Measurements from ENCODE around the gene MTMR3. TPM values are rescaled to one million over a fixed set of nuclear protein-coding genes. Genes with fewer than 3 reads are reported as not detected.

The MTMR3 gene
- total and polyA plus RNA-seq, 3 experiments from 2014 or later = 19.7 to 22.5 (median 20.6) TPM

DNA sequence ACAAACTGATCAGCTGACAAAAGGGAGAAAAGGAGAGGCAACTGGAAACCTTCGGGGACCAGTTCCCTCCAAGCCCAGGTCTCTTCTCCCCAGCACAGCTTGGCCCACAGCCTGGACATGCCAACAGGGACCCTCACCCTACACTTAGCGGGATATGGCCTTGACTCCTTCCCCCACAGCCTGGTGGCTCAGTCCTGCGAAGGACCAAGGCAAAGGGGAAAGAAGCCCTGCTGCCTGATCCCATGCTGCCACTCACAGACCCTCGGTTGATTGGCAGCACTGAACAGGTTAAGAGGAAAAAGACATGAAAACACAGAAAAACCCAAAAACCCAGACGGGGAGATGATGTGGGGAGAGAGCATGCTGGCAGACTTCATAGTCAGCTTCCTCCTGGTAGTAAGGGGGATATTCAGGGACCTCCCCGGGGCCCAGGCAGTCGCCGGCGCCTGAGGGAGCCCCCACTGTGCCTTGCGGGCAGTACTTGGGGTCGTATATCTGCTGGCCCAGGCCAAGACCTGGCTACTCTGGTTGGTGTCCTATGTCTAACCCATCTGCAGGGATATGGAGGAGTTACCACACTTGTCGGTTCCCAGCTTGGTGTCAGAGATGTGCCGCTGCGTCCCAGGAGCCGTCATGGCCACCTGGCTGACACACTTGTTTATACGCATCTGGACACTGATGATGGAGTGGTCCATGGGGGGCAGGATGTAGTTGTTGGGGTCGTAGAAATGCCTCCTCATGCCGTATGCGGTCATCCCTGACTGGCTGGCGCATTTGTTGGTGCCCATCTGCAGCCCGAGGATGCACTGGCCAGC lies 163.1 kb downstream of the MTMR3 start:
- Histone ChIP-seq H3K36me3 (ENCODE audit: insufficient read depth, low read length) (no peaks in the 10 kb centered on the region), H3K4me1 (ENCODE audit: insufficient read depth, low read length) (peaks cover 10% of the 10 kb centered on the region), H3K27ac (ENCODE audit: low read depth, low read length) (no peak overlapping the region), H3K4me3 (ENCODE audit: low read length) (no peak overlapping the region), H3K9me3 (ENCODE audit: low read length) (no peaks in the 10 kb centered on the region), H3K27me3 (ENCODE audit: insufficient read depth, low read length, poor library complexity, severe bottlenecking) (peaks cover 2% of the 10 kb centered on the region)
- Mint-ChIP-seq H3K4me1 (peaks cover 9 to 16% (median 10%) of the 10 kb centered on the region in 3 donors), H3K27ac (peak overlapping the region in 1 of 8 donors; percentile 42), H3K27me3 (peaks cover 9 to 24% of the 10 kb centered on the region in 2 donors), H3K4me3 (no peak overlapping the region), H3K36me3 (peaks cover 0 to 5% (median 0%) of the 10 kb centered on the region in 3 donors), H3K9me3 (no peaks in the 10 kb centered on the region)
- POLR2A ChIA-PET = no interaction called here
- DNase-seq = no peak
- CTCF ChIA-PET = interaction anchor here (1.1 to 1.2 kb wide), 2 partner anchors 40 to 42 kb away, joined by 3 read pairs; no protein-coding TSS in a partner anchor

DNA sequence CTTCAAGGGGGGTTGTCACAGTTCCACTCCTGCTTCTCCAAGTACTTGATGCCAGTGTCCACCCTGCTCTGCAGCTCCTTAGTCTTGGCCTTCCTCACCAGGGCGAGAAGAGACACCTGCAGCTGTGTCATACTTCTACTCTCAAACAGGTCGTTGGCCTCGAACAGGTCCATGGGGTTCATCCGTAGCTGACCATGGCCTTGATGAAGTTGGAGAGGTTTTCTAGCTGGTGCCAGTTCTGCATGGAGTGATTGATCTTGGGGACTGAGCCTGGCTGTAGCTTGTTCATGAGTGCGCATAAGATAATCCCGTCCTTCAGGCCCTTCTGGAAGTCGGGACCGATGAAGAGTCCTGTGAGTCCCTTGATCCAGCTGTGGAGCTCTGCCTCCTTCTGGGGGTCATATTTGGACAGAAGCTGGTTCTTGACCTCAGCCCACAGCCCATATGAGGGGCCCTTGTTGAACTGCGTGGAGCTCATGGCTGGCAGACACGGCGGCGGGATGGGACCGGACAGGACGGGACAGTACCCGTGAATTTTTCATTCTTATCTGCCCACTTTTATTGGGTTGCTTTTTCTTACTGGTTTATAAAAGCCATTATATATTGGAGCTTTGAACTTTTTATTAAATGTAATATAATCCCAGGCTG lies 163.9 kb downstream of the MTMR3 start:
- H3K4me3 Mint-ChIP-seq = peak overlapping the region in 6 of 7 donors; percentile 8 to 61 (median 39)
- no peak overlapping the region for H3K27ac ChIP-seq (ENCODE audit: low read depth, low read length)
- ChIA-PET POLR2A (no interaction called here), CTCF (interaction anchor here (1.1 to 1.2 kb wide), 2 partner anchors 41 to 42 kb away, joined by 3 read pairs; no protein-coding TSS in a partner anchor)
- no peaks in the 10 kb centered on the region for H3K27me3 ChIP-seq (ENCODE audit: insufficient read depth, low read length, poor library complexity, severe bottlenecking)
- no peaks in the 10 kb centered on the region for H3K9me3 Mint-ChIP-seq
- H3K4me1 ChIP-seq (ENCODE audit: insufficient read depth, low read length) = peaks cover 10% of the 10 kb centered on the region
- peaks cover 5 to 21% of the 10 kb centered on the region in 2 donors for H3K27me3 Mint-ChIP-seq
- H3K9me3 ChIP-seq (ENCODE audit: low read length) = no peaks in the 10 kb centered on the region
- H3K4me3 ChIP-seq (ENCODE audit: low read length) = peak overlapping the region; percentile 24
- H3K36me3 ChIP-seq (ENCODE audit: insufficient read depth, low read length) = no peaks in the 10 kb centered on the region
- H3K4me1 Mint-ChIP-seq = peaks cover 9 to 16% (median 10%) of the 10 kb centered on the region in 3 donors
- DNase-seq = no peak
- H3K27ac Mint-ChIP-seq = peak overlapping the region in 4 of 8 donors; percentile 7 to 77 (median 42)
- peaks cover 0 to 5% (median 0%) of the 10 kb centered on the region in 3 donors for H3K36me3 Mint-ChIP-seq

DNA sequence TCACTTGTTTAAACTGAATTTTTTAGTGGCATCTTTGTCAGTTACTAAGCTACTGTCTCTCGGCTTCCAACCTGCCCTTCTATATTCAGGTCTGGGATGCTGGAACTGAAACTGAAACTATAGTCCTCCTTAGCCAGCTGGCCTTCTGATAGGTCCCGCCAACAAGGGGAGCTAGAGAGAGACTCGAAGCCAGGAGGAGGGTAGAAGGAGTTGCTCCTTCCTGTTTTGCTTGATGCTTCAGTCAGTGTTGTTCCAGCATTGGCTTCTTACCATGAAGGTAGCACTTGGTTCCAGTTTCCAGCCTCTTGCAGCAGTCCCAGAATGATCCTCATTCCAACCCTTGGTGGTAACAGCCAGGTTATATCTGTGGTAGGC lies 164.4 kb downstream of the MTMR3 start:
- H3K27me3 ChIP-seq (ENCODE audit: insufficient read depth, low read length, poor library complexity, severe bottlenecking) = no peaks in the 10 kb centered on the region
- CTCF ChIA-PET = interaction anchor here (1.1 to 1.2 kb wide), 2 partner anchors 42 to 43 kb away, joined by 3 read pairs; no protein-coding TSS in a partner anchor
- H3K36me3 Mint-ChIP-seq = peaks cover 0 to 5% (median 0%) of the 10 kb centered on the region in 3 donors
- H3K36me3 ChIP-seq (ENCODE audit: insufficient read depth, low read length) = no peaks in the 10 kb centered on the region
- peak in 2 of 5 donors; percentile 24 to 28 for DNase-seq
- peaks cover 3 to 21% of the 10 kb centered on the region in 2 donors for H3K27me3 Mint-ChIP-seq
- peak overlapping the region in 5 of 8 donors; percentile 9 to 77 (median 64) for H3K27ac Mint-ChIP-seq
- peaks cover 9 to 16% (median 10%) of the 10 kb centered on the region in 3 donors for H3K4me1 Mint-ChIP-seq
- POLR2A ChIA-PET = no interaction called here
- peak overlapping the region; percentile 24 for H3K4me3 ChIP-seq (ENCODE audit: low read length)
- no peaks in the 10 kb centered on the region for H3K9me3 Mint-ChIP-seq
- peaks cover 10% of the 10 kb centered on the region for H3K4me1 ChIP-seq (ENCODE audit: insufficient read depth, low read length)
- H3K4me3 Mint-ChIP-seq = peak overlapping the region in 6 of 7 donors; percentile 8 to 61 (median 39)
- no peak overlapping the region for H3K27ac ChIP-seq (ENCODE audit: low read depth, low read length)
- H3K9me3 ChIP-seq (ENCODE audit: low read length) = no peaks in the 10 kb centered on the region

GRCh38 chr22:30048681-30049080 lies 165.7 kb downstream of the MTMR3 start:
- no peak overlapping the region for H3K4me3 ChIP-seq (ENCODE audit: low read length)
- Mint-ChIP-seq H3K27ac (no peak overlapping the region), H3K36me3 (peaks cover 0 to 8% (median 0%) of the 10 kb centered on the region in 3 donors), H3K4me1 (peaks cover 9 to 16% (median 10%) of the 10 kb centered on the region in 3 donors), H3K4me3 (no peak overlapping the region), H3K9me3 (no peaks in the 10 kb centered on the region), H3K27me3 (peaks cover 3 to 15% of the 10 kb centered on the region in 2 donors)
- no peaks in the 10 kb centered on the region for H3K36me3 ChIP-seq (ENCODE audit: insufficient read depth, low read length)
- H3K27me3 ChIP-seq (ENCODE audit: insufficient read depth, low read length, poor library complexity, severe bottlenecking) = no peaks in the 10 kb centered on the region
- no peak overlapping the region for H3K27ac ChIP-seq (ENCODE audit: low read depth, low read length)
- peaks cover 10% of the 10 kb centered on the region for H3K4me1 ChIP-seq (ENCODE audit: insufficient read depth, low read length)
- ChIA-PET POLR2A (no interaction called here), CTCF (no interaction called here)
- no peak for DNase-seq
- H3K9me3 ChIP-seq (ENCODE audit: low read length) = no peaks in the 10 kb centered on the region

DNA sequence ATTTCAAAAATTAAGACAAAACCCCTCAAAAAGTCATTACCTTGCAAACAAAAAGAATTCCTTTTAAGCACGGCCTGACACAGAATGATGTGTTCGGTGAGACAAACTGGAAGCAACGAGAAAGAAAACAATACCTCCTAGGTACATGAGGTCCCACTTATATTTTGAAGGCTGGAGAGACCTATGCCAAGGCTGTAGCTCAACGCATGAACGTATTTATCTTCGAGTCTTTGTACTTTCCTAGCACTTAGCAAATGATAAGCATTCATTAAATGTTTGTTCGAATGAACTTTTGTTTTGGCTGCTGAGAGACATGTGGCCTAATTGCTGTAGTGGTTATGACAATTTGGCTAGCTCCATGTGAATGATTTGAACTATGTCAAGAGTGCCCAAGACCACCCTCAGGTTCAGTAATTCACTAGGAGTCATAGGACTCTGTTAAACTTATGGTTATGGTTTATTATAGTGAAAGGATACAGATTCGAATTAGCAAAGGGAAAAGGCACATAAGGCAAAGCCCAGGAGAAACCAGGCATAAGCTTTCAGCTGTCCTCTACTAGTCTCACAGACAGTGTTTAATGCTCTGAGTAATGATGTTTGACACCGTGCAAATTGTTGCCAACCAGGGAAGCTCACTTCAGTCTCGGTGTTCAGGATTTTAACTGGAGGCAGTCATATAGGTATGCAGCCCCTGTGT lies 171.2 kb downstream of the MTMR3 start:
- Mint-ChIP-seq H3K27me3 (peaks cover 3 to 15% of the 10 kb centered on the region in 2 donors), H3K27ac (no peak overlapping the region), H3K4me1 (no peaks in the 10 kb centered on the region), H3K9me3 (peaks cover 5 to 20% (median 17%) of the 10 kb centered on the region in 5 donors), H3K4me3 (no peak overlapping the region), H3K36me3 (peaks cover 2 to 19% (median 2%) of the 10 kb centered on the region in 3 donors)
- DNase-seq = no peak
- Histone ChIP-seq H3K27ac (ENCODE audit: low read depth, low read length) (no peak overlapping the region), H3K36me3 (ENCODE audit: insufficient read depth, low read length) (no peaks in the 10 kb centered on the region), H3K9me3 (ENCODE audit: low read length) (no peaks in the 10 kb centered on the region), H3K4me1 (ENCODE audit: insufficient read depth, low read length) (no peaks in the 10 kb centered on the region), H3K27me3 (ENCODE audit: insufficient read depth, low read length, poor library complexity, severe bottlenecking) (no peaks in the 10 kb centered on the region), H3K4me3 (ENCODE audit: low read length) (no peak overlapping the region)
- ChIA-PET POLR2A (no interaction called here), CTCF (no interaction called here)

DNA sequence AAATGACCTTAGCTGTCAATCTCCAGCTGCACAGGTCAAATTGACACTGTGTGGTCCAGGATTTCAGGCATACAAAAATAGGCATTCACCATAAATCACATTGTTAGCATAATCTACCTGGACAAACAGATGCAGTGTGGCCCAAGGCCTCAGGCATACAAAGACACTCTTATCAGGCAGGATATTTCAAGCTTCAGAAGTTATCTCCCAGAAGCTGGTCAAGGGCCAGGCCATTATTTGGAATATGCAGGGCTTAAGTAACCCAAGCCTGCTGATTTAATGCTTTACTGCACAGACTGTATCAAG lies 171.7 kb downstream of the MTMR3 start:
- ChIA-PET CTCF (no interaction called here), POLR2A (interaction anchor here (0.6 kb wide), 1 partner anchor 640 kb away, joined by 3 read pairs; no protein-coding TSS in a partner anchor)
- no peak overlapping the region for H3K4me3 Mint-ChIP-seq
- H3K9me3 Mint-ChIP-seq = peaks cover 5 to 23% (median 19%) of the 10 kb centered on the region in 5 donors
- no peak overlapping the region for H3K27ac Mint-ChIP-seq
- peaks cover 3 to 19% of the 10 kb centered on the region in 2 donors for H3K27me3 Mint-ChIP-seq
- Histone ChIP-seq H3K4me3 (ENCODE audit: low read length) (no peak overlapping the region), H3K27me3 (ENCODE audit: insufficient read depth, low read length, poor library complexity, severe bottlenecking) (no peaks in the 10 kb centered on the region), H3K27ac (ENCODE audit: low read depth, low read length) (no peak overlapping the region), H3K4me1 (ENCODE audit: insufficient read depth, low read length) (no peaks in the 10 kb centered on the region), H3K9me3 (ENCODE audit: low read length) (no peaks in the 10 kb centered on the region), H3K36me3 (ENCODE audit: insufficient read depth, low read length) (no peaks in the 10 kb centered on the region)
- H3K36me3 Mint-ChIP-seq = peaks cover 2 to 19% (median 2%) of the 10 kb centered on the region in 3 donors
- H3K4me1 Mint-ChIP-seq = no peaks in the 10 kb centered on the region
- DNase-seq = no peak

- H3K27me3 Mint-ChIP-seq = peaks cover 3 to 19% of the 10 kb centered on the region in 2 donors
- Histone ChIP-seq H3K9me3 (ENCODE audit: low read length) (no peaks in the 10 kb centered on the region), H3K4me3 (ENCODE audit: low read length) (no peak overlapping the region), H3K4me1 (ENCODE audit: insufficient read depth, low read length) (no peaks in the 10 kb centered on the region), H3K36me3 (ENCODE audit: insufficient read depth, low read length) (no peaks in the 10 kb centered on the region), H3K27ac (ENCODE audit: low read depth, low read length) (no peak overlapping the region), H3K27me3 (ENCODE audit: insufficient read depth, low read length, poor library complexity, severe bottlenecking) (no peaks in the 10 kb centered on the region)
- peaks cover 2 to 19% (median 2%) of the 10 kb centered on the region in 3 donors for H3K36me3 Mint-ChIP-seq
- POLR2A ChIA-PET = interaction anchor here (0.6 kb wide), 1 partner anchor 1080 kb away, joined by 4 read pairs; no protein-coding TSS in a partner anchor
- CTCF ChIA-PET = no interaction called here
- no peak overlapping the region for H3K27ac Mint-ChIP-seq
- H3K9me3 Mint-ChIP-seq = peaks cover 5 to 23% (median 19%) of the 10 kb centered on the region in 5 donors
- H3K4me3 Mint-ChIP-seq = no peak overlapping the region
- H3K4me1 Mint-ChIP-seq = no peaks in the 10 kb centered on the region
- DNase-seq = no peak
Observed at GRCh38 chr22:30056015-30056414, 173.0 kb downstream of the MTMR3 start.

All from CD8-positive, alpha-beta memory T cell (primary cell).